Osteocyte (in vitro differentiated cells): ENCODE results near the gene GMDS. TPM values are rescaled to one million over a fixed set of nuclear protein-coding genes. Genes with fewer than 3 reads are reported as not detected.

ENCODE experiments used
- DNase-seq: peaks from one replicate; pipeline ENCODE4 v3.0.0; 2021; ENCODE audit warnings: mixed read lengths; ENCODE audit not compliant: unreplicated experiment; ENCODE audit errors: extremely low spot score
- H3K27ac Mint-ChIP-seq: one replicate; pipeline ENCODE4 v1.8.0; 2021; ENCODE audit warnings: mild to moderate bottlenecking, mixed read lengths; ENCODE audit not compliant: unreplicated experiment
- H3K27me3 Mint-ChIP-seq: one replicate; pipeline ENCODE4 v1.8.0; 2021; ENCODE audit warnings: mixed read lengths; ENCODE audit not compliant: unreplicated experiment
- H3K36me3 Mint-ChIP-seq: one replicate; pipeline ENCODE4 v1.8.0; 2021; ENCODE audit warnings: mixed read lengths; ENCODE audit not compliant: unreplicated experiment
- H3K4me1 Mint-ChIP-seq: one replicate; pipeline ENCODE4 v1.8.0; 2021; ENCODE audit warnings: mixed read lengths; ENCODE audit not compliant: unreplicated experiment
- H3K4me3 Mint-ChIP-seq: one replicate; pipeline ENCODE4 v1.8.0; 2021; ENCODE audit warnings: mild to moderate bottlenecking, moderate library complexity, mixed read lengths; ENCODE audit not compliant: unreplicated experiment
- H3K9me3 Mint-ChIP-seq: one replicate; pipeline ENCODE4 v1.8.0; 2021; ENCODE audit warnings: mixed read lengths; ENCODE audit not compliant: unreplicated experiment
- CTCF ChIP-seq: fragments of 200-600 bp; sonication (generic); IDR thresholded peaks from 2 replicates; pipeline ENCODE4 v1.5.0; 2021; ENCODE audit warnings: antibody characterized with exemption, mild to moderate bottlenecking, moderate library complexity
- total RNA-seq: library from RNA; stranded (reverse); gene quantifications from 2 replicates; pipeline ENCODE4 v1.2.1, GENCODE V29; 2021

The GMDS gene
- total RNA-seq, 1 donor from 2014 or later, result 30.7 TPM

GRCh38 chr6:2259574-2259973 lies 14.2 kb upstream of the GMDS start:
- H3K27ac Mint-ChIP-seq, result no peak overlapping the region
- H3K4me1 Mint-ChIP-seq, result no peaks in the 10 kb centered on the region
- H3K4me3 Mint-ChIP-seq, result no peak overlapping the region
- peaks cover 16% of the 10 kb centered on the region for H3K36me3 Mint-ChIP-seq
- no peak for TF ChIP-seq CTCF
- DNase-seq, result no peak
- H3K27me3 Mint-ChIP-seq, result no peaks in the 10 kb centered on the region
- H3K9me3 Mint-ChIP-seq, result peaks cover 17% of the 10 kb centered on the region

DNA sequence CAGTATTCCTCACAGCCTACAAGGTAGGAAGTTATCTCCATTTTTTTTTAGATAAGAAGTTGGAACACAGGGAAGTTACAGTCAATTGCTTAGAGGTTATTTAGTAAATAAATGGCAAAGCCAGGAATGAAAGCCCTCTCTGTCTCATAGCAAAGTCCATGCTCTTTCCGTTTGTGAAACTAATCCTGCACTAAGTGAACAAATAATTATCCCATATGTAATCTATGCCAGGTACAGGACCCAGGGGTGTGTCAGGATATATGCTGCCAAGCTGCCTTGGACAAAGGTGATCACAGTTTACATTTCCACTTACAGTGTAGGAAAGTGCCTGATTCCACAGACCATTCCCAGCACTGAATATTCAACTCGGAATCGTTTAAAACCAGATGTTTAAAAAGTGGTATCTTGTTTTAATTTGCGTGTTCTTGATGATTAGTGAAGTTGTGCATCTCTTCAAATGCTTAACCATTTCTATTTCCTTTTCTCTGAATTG lies 13.6 kb upstream of the GMDS start:
- peaks cover 17% of the 10 kb centered on the region for H3K9me3 Mint-ChIP-seq
- H3K4me3 Mint-ChIP-seq, result no peak overlapping the region
- TF ChIP-seq CTCF, result no peak
- no peaks in the 10 kb centered on the region for H3K4me1 Mint-ChIP-seq
- no peaks in the 10 kb centered on the region for H3K27me3 Mint-ChIP-seq
- no peak overlapping the region for H3K27ac Mint-ChIP-seq
- H3K36me3 Mint-ChIP-seq, result peaks cover 19% of the 10 kb centered on the region
- DNase-seq, result no peak

DNA sequence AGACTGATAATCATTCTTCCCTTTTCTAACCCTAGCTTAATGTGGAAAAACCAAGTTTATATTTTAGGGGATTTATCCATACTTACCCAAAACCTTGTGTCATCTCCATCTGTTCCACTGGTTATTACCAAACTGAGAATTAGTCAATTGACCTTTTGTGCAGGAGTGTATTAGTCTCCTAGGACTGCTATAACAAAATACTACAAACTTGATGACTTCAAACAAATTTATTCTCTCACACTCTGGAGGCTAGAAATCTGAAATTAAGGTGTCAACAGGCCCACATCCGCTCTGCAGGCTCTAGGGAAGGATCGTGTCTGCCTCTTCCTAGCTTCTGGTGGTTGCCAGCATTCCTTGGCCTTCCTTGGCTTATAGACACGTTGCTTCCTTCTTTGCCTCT lies 12.7 kb upstream of the GMDS start:
- peaks cover 17% of the 10 kb centered on the region for H3K9me3 Mint-ChIP-seq
- peaks cover 26% of the 10 kb centered on the region for H3K36me3 Mint-ChIP-seq
- no peak overlapping the region for H3K27ac Mint-ChIP-seq
- no peak overlapping the region for H3K4me3 Mint-ChIP-seq
- TF ChIP-seq CTCF, result no peak
- no peaks in the 10 kb centered on the region for H3K4me1 Mint-ChIP-seq
- no peaks in the 10 kb centered on the region for H3K27me3 Mint-ChIP-seq
- no peak for DNase-seq

GRCh38 chr6:2257363-2257762 lies 12.0 kb upstream of the GMDS start:
- no peak for DNase-seq
- H3K27ac Mint-ChIP-seq, result no peak overlapping the region
- no peak overlapping the region for H3K4me3 Mint-ChIP-seq
- no peak for TF ChIP-seq CTCF
- no peaks in the 10 kb centered on the region for H3K27me3 Mint-ChIP-seq
- peaks cover 23% of the 10 kb centered on the region for H3K36me3 Mint-ChIP-seq
- peaks cover 17% of the 10 kb centered on the region for H3K9me3 Mint-ChIP-seq
- H3K4me1 Mint-ChIP-seq, result no peaks in the 10 kb centered on the region

GRCh38 chr6:2254747-2255146 lies 9.3 kb upstream of the GMDS start:
- Mint-ChIP-seq H3K36me3 (peaks cover 26% of the 10 kb centered on the region), H3K9me3 (peaks cover 17% of the 10 kb centered on the region), H3K4me1 (no peaks in the 10 kb centered on the region), H3K4me3 (no peak overlapping the region), H3K27me3 (no peaks in the 10 kb centered on the region), H3K27ac (no peak overlapping the region)
- no peak for DNase-seq
- TF ChIP-seq CTCF, result no peak
